Ishikawa (cell line): Measurements from ENCODE around the gene MGAT1.

Experiments
- CEBPB ChIP-seq: IDR thresholded peaks from 2 replicates; pipeline ENCODE4 v1.6.1; 2012
- CREB1 ChIP-seq: IDR thresholded peaks from 2 replicates; pipeline ENCODE4 v1.6.1; 2012; ENCODE audit warnings: low read depth
- EGR1 ChIP-seq: IDR thresholded peaks from 2 replicates; pipeline ENCODE4 v1.6.1; 2012
- EP300 ChIP-seq: IDR thresholded peaks from 2 replicates; pipeline ENCODE4 v1.6.1; 2012; ENCODE audit warnings: borderline replicate concordance
- FOXM1 ChIP-seq: IDR thresholded peaks from 2 replicates; pipeline ENCODE4 v1.6.1; 2012; ENCODE audit warnings: low read depth, borderline replicate concordance
- NFIC ChIP-seq: IDR thresholded peaks from 2 replicates; pipeline ENCODE4 v1.6.1; 2012
- RAD21 ChIP-seq: IDR thresholded peaks from 2 replicates; pipeline ENCODE4 v1.6.1; 2012; ENCODE audit warnings: low read depth
- TAF1 ChIP-seq: IDR thresholded peaks from 2 replicates; pipeline ENCODE4 v1.6.1; 2012; ENCODE audit warnings: low read depth, mild to moderate bottlenecking
- TCF12 ChIP-seq: IDR thresholded peaks from 2 replicates; pipeline ENCODE4 v1.6.1; 2012; ENCODE audit warnings: low read depth
- TEAD4 ChIP-seq: IDR thresholded peaks from 2 replicates; pipeline ENCODE4 v1.6.1; 2012
- YY1 ChIP-seq: IDR thresholded peaks from 2 replicates; pipeline ENCODE4 v1.6.1; 2012; ENCODE audit warnings: low read depth
- ZBTB7A ChIP-seq: IDR thresholded peaks from 2 replicates; pipeline ENCODE4 v1.6.1; 2012; ENCODE audit warnings: low read depth
- TF ChIP-seq, protein P1 (sequence below): IDR thresholded peaks from 2 replicates; pipeline ENCODE4 v1.6.1; 2012
- TF ChIP-seq, protein P2 (sequence below): IDR thresholded peaks from 2 replicates; pipeline ENCODE4 v1.6.1; 2012
- TF ChIP-seq, protein P3 (sequence below): IDR thresholded peaks from 2 replicates; pipeline ENCODE4 v1.6.1; 2012; ENCODE audit warnings: low read depth, mild to moderate bottlenecking

The MGAT1 gene

DNA sequence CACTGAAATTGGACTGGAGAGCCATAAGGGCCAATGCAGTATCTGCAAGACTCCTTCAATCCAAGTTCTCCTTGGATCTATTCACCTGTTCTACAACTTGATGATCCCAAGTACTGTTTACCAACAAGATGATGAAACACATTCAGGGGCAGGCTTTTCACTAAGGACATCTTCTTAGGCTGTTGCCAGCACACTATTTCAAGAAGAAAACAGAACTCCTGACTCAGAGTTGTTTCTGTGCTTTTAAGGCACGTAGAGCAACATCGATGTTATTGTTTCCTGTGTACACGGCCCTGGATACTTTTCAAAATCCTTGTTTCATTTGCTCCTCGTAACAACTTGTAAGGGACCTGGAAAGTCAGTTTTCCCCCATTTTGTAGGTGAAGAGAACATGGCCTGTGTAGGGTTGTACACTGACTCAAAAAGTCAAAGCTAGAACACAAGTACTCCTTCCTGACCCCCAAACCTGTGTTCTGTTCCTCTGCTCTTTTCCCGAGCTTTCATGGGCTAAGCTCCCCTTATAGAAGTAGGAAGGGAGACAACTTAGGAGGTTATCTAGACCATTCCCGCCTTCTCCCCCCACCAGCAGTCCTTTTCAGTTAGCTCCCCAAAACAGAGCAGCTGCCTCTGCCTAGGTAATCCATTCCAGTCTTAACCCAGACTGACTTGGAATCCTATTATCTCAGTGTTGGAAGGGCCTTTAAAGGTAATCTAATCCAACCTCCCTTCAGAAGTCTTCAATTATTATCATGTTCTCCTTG, 5.2 kb upstream of the MGAT1 start:
- TF ChIP-seq CREB1 (no peak), TEAD4 (no peak), CEBPB (no peak), FOXM1 (no peak), EGR1 (no peak), TCF12 (no peak), EP300 (no peak), NFIC (no peak)
- TF ChIP-seq, protein P1, sequence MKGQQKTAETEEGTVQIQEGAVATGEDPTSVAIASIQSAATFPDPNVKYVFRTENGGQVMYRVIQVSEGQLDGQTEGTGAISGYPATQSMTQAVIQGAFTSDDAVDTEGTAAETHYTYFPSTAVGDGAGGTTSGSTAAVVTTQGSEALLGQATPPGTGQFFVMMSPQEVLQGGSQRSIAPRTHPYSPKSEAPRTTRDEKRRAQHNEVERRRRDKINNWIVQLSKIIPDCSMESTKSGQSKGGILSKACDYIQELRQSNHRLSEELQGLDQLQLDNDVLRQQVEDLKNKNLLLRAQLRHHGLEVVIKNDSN: no peak

DNA sequence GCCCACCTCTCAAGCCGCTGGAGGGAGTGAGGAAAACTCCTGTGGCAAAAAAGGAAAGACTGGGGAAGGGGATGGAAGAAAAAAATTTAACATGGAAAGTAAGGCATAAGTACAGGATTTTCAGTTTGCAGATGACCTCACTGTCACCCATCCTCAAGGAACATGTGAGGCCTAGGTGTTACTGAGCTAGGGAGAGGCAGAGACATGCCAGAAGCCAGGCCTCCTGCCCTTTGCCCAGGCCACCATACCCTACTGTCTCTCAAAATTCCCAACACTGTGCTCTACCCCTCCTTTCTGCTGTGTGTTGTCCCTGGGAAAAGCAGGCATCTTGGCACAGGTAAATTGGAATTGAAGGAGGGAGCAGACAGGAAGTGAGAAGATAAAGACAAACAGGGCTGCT, 4.4 kb upstream of the MGAT1 start:
- no peak for TF ChIP-seq EGR1
- TF ChIP-seq FOXM1: no peak
- TF ChIP-seq TAF1: no peak
- TF ChIP-seq NFIC: no peak
- TF ChIP-seq, protein P2, sequence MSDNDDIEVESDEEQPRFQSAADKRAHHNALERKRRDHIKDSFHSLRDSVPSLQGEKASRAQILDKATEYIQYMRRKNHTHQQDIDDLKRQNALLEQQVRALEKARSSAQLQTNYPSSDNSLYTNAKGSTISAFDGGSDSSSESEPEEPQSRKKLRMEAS: no peak
- TF ChIP-seq CREB1: no peak
- TF ChIP-seq YY1: no peak
- TF ChIP-seq, protein P1: no peak
- no peak for TF ChIP-seq TCF12
- no peak for TF ChIP-seq ZBTB7A
- no peak for TF ChIP-seq TEAD4
- no peak for TF ChIP-seq RAD21
- no peak for TF ChIP-seq CEBPB
- TF ChIP-seq, protein P3, sequence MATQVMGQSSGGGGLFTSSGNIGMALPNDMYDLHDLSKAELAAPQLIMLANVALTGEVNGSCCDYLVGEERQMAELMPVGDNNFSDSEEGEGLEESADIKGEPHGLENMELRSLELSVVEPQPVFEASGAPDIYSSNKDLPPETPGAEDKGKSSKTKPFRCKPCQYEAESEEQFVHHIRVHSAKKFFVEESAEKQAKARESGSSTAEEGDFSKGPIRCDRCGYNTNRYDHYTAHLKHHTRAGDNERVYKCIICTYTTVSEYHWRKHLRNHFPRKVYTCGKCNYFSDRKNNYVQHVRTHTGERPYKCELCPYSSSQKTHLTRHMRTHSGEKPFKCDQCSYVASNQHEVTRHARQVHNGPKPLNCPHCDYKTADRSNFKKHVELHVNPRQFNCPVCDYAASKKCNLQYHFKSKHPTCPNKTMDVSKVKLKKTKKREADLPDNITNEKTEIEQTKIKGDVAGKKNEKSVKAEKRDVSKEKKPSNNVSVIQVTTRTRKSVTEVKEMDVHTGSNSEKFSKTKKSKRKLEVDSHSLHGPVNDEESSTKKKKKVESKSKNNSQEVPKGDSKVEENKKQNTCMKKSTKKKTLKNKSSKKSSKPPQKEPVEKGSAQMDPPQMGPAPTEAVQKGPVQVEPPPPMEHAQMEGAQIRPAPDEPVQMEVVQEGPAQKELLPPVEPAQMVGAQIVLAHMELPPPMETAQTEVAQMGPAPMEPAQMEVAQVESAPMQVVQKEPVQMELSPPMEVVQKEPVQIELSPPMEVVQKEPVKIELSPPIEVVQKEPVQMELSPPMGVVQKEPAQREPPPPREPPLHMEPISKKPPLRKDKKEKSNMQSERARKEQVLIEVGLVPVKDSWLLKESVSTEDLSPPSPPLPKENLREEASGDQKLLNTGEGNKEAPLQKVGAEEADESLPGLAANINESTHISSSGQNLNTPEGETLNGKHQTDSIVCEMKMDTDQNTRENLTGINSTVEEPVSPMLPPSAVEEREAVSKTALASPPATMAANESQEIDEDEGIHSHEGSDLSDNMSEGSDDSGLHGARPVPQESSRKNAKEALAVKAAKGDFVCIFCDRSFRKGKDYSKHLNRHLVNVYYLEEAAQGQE: no peak
- TF ChIP-seq EP300: no peak

DNA sequence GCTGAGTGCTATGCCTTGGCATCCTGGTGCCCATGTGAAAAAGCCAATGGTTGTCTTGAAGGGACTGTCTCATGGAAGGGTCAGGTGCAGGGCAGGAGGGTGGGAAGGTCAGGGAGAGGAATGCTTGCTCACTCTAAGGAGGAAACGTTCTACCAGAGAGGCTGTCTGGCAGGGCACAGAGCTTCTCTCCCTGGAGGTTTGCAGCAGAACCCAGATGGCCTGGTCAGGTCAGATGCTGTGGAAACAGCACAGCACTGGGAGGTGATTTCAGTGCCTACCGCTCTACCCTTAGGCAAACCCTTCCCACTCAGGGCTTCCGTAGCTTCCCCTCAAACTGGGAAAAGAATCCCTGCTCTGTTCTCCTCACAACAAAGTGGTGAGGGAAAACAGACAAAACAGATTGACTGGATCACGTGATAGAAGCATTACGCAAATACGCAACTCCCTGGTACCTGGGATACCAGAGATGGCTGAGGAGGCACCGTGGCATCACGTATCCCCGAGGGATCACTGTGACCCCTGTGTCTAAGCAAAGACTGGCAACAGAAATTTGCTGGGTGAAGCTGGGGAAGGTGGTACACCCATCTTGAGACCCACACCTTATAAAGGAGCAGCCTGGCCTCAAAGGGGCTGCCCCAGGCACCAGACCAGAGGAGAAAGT, 3.9 kb upstream of the MGAT1 start:
- TF ChIP-seq, protein P3: no peak
- TF ChIP-seq FOXM1: no peak
- TF ChIP-seq CEBPB: no peak
- no peak for TF ChIP-seq TAF1
- TF ChIP-seq CREB1: no peak
- TF ChIP-seq RAD21: no peak
- TF ChIP-seq, protein P1: no peak
- TF ChIP-seq YY1: no peak
- no peak for TF ChIP-seq TEAD4
- no peak for TF ChIP-seq TCF12
- TF ChIP-seq, protein P2: no peak
- TF ChIP-seq EGR1: no peak
- no peak for TF ChIP-seq EP300
- TF ChIP-seq NFIC: no peak
- no peak for TF ChIP-seq ZBTB7A

DNA sequence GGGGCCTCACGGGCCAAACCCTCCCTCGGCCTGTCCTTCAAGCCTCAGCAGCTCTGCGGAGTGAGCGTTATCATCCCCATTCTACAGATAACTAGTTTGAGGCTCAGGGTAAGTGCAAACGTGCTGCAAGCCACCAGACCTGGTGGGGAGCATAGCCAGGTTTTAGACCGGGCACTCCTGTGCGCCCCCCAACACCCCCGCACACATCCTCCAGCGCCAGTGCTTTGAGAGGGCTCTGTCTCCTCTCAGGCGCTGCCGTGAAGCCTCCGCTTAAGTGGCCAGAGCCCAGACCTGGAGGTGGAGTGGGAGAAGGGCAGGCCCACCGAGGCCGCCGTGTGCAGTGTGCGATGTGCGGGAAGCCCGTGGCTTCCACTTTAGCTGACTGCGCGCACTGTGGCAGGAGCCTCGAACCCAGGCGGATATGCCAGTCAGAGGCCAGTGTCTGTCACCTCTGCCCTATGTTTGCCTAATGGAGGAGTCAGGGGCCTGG, 1.6 kb upstream of the MGAT1 start:
- TF ChIP-seq ZBTB7A (no peak), YY1 (no peak), EP300 (no peak), TAF1 (no peak), CREB1 (no peak), RAD21 (no peak), FOXM1 (no peak), TEAD4 (no peak), TCF12 (no peak), EGR1 (no peak), NFIC (no peak)
- TF ChIP-seq, protein P3: no peak
- TF ChIP-seq, protein P2: no peak
